GM12874 (cell line): ENCODE data around the gene OPCML.

Experiments
- CTCF ChIP-seq: IDR thresholded peaks from 2 replicates; pipeline ENCODE4 v1.5.1; 2011; ENCODE audit warnings: low read depth, mild to moderate bottlenecking, control low read depth, low read length, moderate library complexity; ENCODE audit not compliant: insufficient read depth

The OPCML gene

GRCh38 chr11:132590554-132590953 is 941.7 kb downstream of the OPCML start:
- TF ChIP-seq CTCF = no peak

- no peak for TF ChIP-seq CTCF
Observed at GRCh38 chr11:132589791-132590190, 942.5 kb downstream of the OPCML start.

GRCh38 chr11:132588366-132588765 is 943.9 kb downstream of the OPCML start:
- no peak for TF ChIP-seq CTCF

GRCh38 chr11:132587716-132588115 is 944.6 kb downstream of the OPCML start:
- no peak for TF ChIP-seq CTCF

GRCh38 chr11:132586801-132587200 is 945.5 kb downstream of the OPCML start:
- TF ChIP-seq CTCF = no peak

- TF ChIP-seq CTCF = no peak
Observed at GRCh38 chr11:132579634-132580327, 952.5 kb downstream of the OPCML start.

GRCh38 chr11:132579136-132579535 is 953.2 kb downstream of the OPCML start:
- TF ChIP-seq CTCF = no peak

- TF ChIP-seq CTCF = no peak
Observed at GRCh38 chr11:132578580-132578979, 953.7 kb downstream of the OPCML start.
